Activated CD8-positive, alpha-beta memory T cell treated with anti-CD3 and anti-CD28 coated beads, Interleukin-2, amount 50 U/mL, for 24 hours (primary cell): ENCODE results near the gene PRELP.
"Not testable (repeated sequence)": the region's sequence is repeated elsewhere in the genome, so short reads cannot be mapped to it uniquely, and the experiment has no call there.

Experiments used
- DNase-seq: peaks from one replicate; pipeline ENCODE4 v3.0.0-alpha.2; 2020; ENCODE audit errors: extremely low read depth

The PRELP gene

GRCh38 chr1:203506858-203507626, 31.4 kb downstream of the PRELP start:
- DNase-seq: no peak

- DNase-seq: no peak
Measured at GRCh38 chr1:203507759-203508158, 32.2 kb downstream of the PRELP start.

- DNase-seq: no peak
Measured at GRCh38 chr1:203508463-203509073, 33.0 kb downstream of the PRELP start.

GRCh38 chr1:203509135-203509534, 33.5 kb downstream of the PRELP start:
- no peak for DNase-seq

GRCh38 chr1:203511513-203511912, 35.9 kb downstream of the PRELP start:
- DNase-seq: no peak

GRCh38 chr1:203511930-203512329, 36.3 kb downstream of the PRELP start:
- no peak for DNase-seq

GRCh38 chr1:203512517-203512847, 36.9 kb downstream of the PRELP start:
- no peak for DNase-seq

GRCh38 chr1:203512848-203513584, 37.4 kb downstream of the PRELP start:
- DNase-seq: no peak

GRCh38 chr1:203513585-203514031, 38.0 kb downstream of the PRELP start:
- DNase-seq: no peak

- no peak for DNase-seq
Measured at GRCh38 chr1:203516184-203516583, 40.6 kb downstream of the PRELP start.

GRCh38 chr1:203516906-203517305, 41.3 kb downstream of the PRELP start:
- DNase-seq: no peak

- no peak for DNase-seq
Measured at GRCh38 chr1:203517426-203518110, 42.0 kb downstream of the PRELP start.

- DNase-seq: not testable (repeated sequence)
Measured at GRCh38 chr1:203518139-203518538, 42.5 kb downstream of the PRELP start.

- no peak for DNase-seq
Measured at GRCh38 chr1:203518541-203518940, 42.9 kb downstream of the PRELP start.

GRCh38 chr1:203519053-203519840, 43.6 kb downstream of the PRELP start:
- no peak for DNase-seq

GRCh38 chr1:203519896-203520295, 44.3 kb downstream of the PRELP start:
- no peak for DNase-seq

- DNase-seq: no peak
Measured at GRCh38 chr1:203520315-203520714, 44.7 kb downstream of the PRELP start.

- DNase-seq: no peak
Measured at GRCh38 chr1:203521074-203521794, 45.6 kb downstream of the PRELP start.

- no peak for DNase-seq
Measured at GRCh38 chr1:203521812-203522211, 46.2 kb downstream of the PRELP start.

GRCh38 chr1:203522237-203522636, 46.6 kb downstream of the PRELP start:
- DNase-seq: no peak

- no peak for DNase-seq
Measured at GRCh38 chr1:203523667-203524066, 48.1 kb downstream of the PRELP start.
